Right ventricle myocardium superior (tissue), 1 donor: ENCODE results near the gene BHLHE23. TPM values are rescaled to one million over a fixed set of nuclear protein-coding genes. Genes with fewer than 3 reads are reported as not detected.

Experiments
- ATAC-seq: fragments of 200-7000 bp; cut with Tn5 transposase; one replicate; pipeline ENCODE4 v1.9.1; 2020; ENCODE audit warnings: mild to moderate bottlenecking; ENCODE audit not compliant: poor library complexity
- DNase-seq: peaks from one replicate; pipeline ENCODE4 v3.0.0-alpha.2; 2020
- intact Hi-C: fragments of 100-400 bp; cut with DNase I; formaldehyde crosslinking; loops from one replicate; pipeline ENCODE4 v1.11.2; 2022
- total RNA-seq: library from RNA; stranded (reverse); fragmentation: NEBNext Ultra II Directional; extraction: Animal tissue kit (Norgen Biotek cat#: 25700); gene quantifications from one replicate; pipeline ENCODE4 v1.2.1, GENCODE V29; 2021
- donor health status: DM: no; HTN: yes; CAD: no; lungs with severe emphysema.

BHLHE23 gene
- total RNA-seq, 1 donor from 2014 or later: not detected

DNA sequence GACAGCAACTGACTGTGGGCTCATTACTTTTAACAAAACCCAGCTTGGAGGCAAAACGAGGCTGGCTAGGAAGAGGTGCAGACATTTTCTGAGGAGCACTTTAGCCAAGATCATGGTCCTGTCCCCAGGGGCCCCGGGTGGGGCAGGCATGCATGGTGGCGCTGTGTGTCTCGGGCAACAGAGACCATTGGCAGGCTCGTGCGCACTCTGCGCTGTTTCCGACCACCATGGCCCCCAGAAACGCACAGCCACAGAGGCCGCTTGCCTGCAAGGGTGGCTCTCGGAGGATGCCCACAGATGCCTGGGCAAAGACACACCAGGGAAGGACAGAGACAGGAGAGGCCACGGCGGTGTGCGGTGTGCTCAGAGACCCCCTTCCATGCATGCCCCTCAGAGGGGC lies 6.7 kb downstream of the BHLHE23 start:
- ATAC-seq (no peak), DNase-seq (no peak)
- intact Hi-C loops: no loop called here

- no peak for DNase-seq
- intact Hi-C loops: no loop called here
- ATAC-seq: no peak
Observed at GRCh38 chr20:62999580-62999979, 7.2 kb downstream of the BHLHE23 start.

DNA sequence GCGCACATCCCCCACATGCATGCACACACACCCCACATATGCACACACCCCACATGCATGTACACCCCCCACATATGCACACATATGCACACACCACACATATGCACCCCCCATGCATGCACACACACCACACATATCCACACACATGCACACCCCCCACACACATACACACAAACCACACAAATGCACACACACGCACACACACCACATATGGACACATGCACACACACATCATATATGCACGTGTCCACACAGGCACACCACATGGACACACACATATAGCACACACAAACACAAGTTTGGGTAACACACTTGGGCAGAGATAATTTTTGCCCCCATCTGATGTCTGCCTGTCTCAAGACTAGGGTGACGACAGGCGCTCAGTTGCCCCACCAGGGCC lies 8.3 kb downstream of the BHLHE23 start:
- ATAC-seq (no peak), DNase-seq (no peak)
- intact Hi-C loops: no loop called here

- no peak for DNase-seq
- intact Hi-C loops: no loop called here
- no peak for ATAC-seq
Observed at GRCh38 chr20:62997417-62998035, 9.2 kb downstream of the BHLHE23 start.

DNA sequence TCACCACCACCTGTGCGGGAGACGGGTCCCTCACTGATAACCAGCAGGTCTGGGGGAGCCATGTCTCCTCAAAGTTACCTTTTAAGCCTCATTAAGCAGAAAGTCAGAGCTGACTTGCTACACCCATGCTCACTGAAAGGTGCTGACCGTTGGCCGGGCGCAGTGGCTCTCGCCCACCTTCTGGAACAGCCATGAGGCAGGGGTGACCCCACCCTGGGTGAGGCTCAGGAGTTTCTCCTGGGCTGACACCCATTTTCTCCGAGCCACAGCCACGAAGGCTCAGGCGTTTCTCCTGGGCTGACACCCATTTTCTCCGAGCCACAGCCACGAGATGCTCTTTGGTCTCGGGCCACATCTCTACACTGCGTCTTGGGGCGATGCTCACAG lies 10.2 kb downstream of the BHLHE23 start:
- no peak for DNase-seq
- no peak for ATAC-seq
- intact Hi-C loops: no loop called here

- intact Hi-C loops: no loop called here
- no peak for DNase-seq
- ATAC-seq: no peak
Observed at GRCh38 chr20:62995898-62996595, 10.7 kb downstream of the BHLHE23 start.

- no peak for DNase-seq
- intact Hi-C loops: no loop called here
- no peak for ATAC-seq
Observed at GRCh38 chr20:62995481-62995880, 11.3 kb downstream of the BHLHE23 start.

DNA sequence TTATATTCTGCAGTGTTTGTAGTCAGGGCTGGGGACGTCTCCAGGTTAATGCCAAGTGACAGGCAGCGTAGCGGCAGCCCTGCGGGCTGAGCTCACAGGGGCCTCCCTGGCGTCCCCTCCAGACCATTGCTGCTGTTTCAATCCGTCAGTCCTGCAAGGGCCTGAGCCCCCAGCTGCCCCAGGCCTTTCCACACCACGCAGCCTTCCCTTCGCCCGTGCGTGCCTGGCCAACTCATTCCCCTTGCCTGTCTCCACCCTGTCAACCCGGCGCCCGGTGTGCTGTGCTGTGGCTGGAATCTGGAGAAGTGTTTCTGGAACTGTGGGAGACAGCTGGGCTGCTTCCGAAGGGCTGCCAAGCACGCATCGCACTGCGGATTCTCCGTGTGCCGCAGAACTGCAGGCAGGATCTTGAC lies 11.9 kb downstream of the BHLHE23 start:
- ATAC-seq (no peak), DNase-seq (no peak)
- intact Hi-C loops: no loop called here

- intact Hi-C loops: no loop called here
- no peak for DNase-seq
- ATAC-seq: no peak
Observed at GRCh38 chr20:62993856-62994494, 12.8 kb downstream of the BHLHE23 start.

DNA sequence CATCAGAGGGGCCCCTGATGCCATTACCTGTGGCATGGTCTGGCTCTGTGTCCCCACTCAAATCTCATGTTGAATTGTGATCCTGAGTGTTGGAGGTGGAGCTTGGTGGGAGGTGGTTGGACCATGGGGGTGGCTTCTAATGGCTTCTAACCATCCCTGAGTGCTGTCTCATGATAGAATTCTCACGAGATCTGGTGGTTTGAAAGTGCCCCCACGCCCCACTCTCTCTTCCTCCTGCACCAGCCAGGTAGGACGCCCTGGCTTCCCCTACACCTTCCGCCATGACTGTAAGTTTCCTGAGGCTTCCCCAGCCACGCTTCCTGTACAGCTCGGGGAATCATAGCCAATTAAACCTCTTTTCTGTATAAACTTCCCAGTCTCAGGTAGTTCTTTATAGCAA lies 14.9 kb downstream of the BHLHE23 start:
- no peak for DNase-seq
- ATAC-seq: no peak
- intact Hi-C loops: no loop called here

GRCh38 chr20:62991196-62991807 lies 15.5 kb downstream of the BHLHE23 start:
- ATAC-seq (no peak), DNase-seq (no peak)
- intact Hi-C loops: no loop called here

DNA sequence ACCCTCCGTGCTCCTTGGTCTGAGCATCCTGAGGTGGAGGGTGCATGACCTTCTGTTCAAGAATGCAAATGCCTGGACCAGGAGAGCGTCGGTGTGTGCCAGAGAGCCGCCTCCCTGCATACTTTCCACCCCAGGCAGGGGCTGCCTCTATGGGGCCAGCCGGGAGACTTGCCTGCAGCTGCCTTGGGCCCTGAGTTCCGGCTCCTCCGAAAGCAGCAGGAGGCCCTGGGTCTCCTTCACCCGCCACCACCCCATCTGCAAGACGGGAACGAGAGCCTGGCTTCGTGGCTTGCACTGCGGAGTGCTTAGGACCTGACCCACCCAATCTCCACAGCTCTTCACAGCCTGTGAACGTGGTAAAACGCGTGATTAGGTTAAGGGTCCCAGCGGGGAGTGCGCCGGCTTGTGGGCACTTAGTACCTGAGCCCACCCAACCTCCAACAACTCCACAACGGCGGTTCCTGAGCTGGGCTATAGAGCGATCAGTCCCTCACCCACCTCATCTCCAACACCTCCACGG lies 16.4 kb downstream of the BHLHE23 start:
- DNase-seq (no peak), ATAC-seq (no peak)
- intact Hi-C loops: no loop called here

DNA sequence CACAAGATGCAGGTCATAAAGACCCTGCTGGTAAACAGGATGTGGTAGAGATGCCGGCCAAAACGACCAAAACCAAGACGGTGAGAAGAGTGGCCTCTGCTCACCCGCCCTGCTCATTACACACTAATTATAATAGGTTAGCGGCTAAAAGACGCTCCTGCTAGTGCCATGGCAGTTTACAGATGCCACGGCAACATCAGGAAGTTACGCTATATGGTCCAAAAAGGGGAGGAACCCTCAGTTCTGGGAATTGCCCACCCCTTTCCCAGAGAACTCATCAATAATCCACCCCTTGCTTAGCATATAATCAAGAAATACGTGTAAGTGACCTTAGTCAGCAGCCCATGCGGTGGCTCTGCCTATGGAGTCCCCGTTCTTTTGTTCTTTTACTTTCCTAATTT lies 17.6 kb downstream of the BHLHE23 start:
- ATAC-seq (no peak), DNase-seq (no peak)
- intact Hi-C loops: no loop called here

GRCh38 chr20:62987114-62987513 lies 19.6 kb downstream of the BHLHE23 start:
- no peak for ATAC-seq
- DNase-seq: no peak
- intact Hi-C loops: no loop called here

GRCh38 chr20:62986257-62986800 lies 20.4 kb downstream of the BHLHE23 start:
- intact Hi-C loops: no loop called here
- no peak for DNase-seq
- no peak for ATAC-seq

GRCh38 chr20:62985444-62985778 lies 21.4 kb downstream of the BHLHE23 start:
- intact Hi-C loops: no loop called here
- DNase-seq: no peak
- peak; percentile 37 for ATAC-seq

GRCh38 chr20:62984666-62985443 lies 21.9 kb downstream of the BHLHE23 start:
- intact Hi-C loops: no loop called here
- ATAC-seq (peak; percentile 11), DNase-seq (no peak)

- DNase-seq (no peak), ATAC-seq (no peak)
- intact Hi-C loops: no loop called here
Observed at GRCh38 chr20:62983210-62983609, 23.6 kb downstream of the BHLHE23 start.
